Measurements from ENCODE around the gene OLFML1. TPM values are rescaled to one million over a fixed set of nuclear protein-coding genes. Genes with fewer than 3 reads are reported as not detected.

The OLFML1 gene
- total RNA-seq, 3 donors from 2014 or later, result 4.6 to 11.9 (median 4.6) TPM

GRCh38 chr11:7538466-7539454 lies 53.5 kb downstream of the OLFML1 start:
- TF ChIP-seq POLR2AphosphoS5 (IDR thresholded peaks at IDR 0.05) (no peak), CTCF (IDR thresholded peaks at IDR 0.05) (no peak), POLR2A (IDR thresholded peaks at IDR 0.05) (no peak)
- no peaks in the 10 kb centered on the region for H3K27me3 ChIP-seq
- intact Hi-C loops (cut with DNase I; ENCODE audit: low total_unique reads), result no loop called here
- no peaks in the 10 kb centered on the region for H3K36me3 ChIP-seq
- H3K4me3 ChIP-seq, result peak overlapping the region in 1 of 3 donors; percentile 1
- peak overlapping the region; percentile 15 to 34 for H3K27ac ChIP-seq
- no peak for DNase-seq (ENCODE audit: low spot score in 2 of 2)
- H3K9me3 ChIP-seq, result no peaks in the 10 kb centered on the region
- no peaks in the 10 kb centered on the region for H3K4me1 ChIP-seq

GRCh38 chr11:7540830-7541555 lies 55.7 kb downstream of the OLFML1 start:
- H3K4me1 ChIP-seq, result no peaks in the 10 kb centered on the region
- H3K9me3 ChIP-seq, result no peaks in the 10 kb centered on the region
- H3K27me3 ChIP-seq, result no peaks in the 10 kb centered on the region
- no peak overlapping the region for H3K27ac ChIP-seq
- no peak for DNase-seq (ENCODE audit: low spot score in 2 of 2)
- H3K36me3 ChIP-seq, result no peaks in the 10 kb centered on the region
- no peak overlapping the region for H3K4me3 ChIP-seq
- intact Hi-C loops (cut with DNase I; ENCODE audit: low total_unique reads), result no loop called here
- TF ChIP-seq POLR2AphosphoS5 (IDR thresholded peaks at IDR 0.05) (no peak), CTCF (IDR thresholded peaks at IDR 0.05) (no peak), POLR2A (IDR thresholded peaks at IDR 0.05) (no peak)

GRCh38 chr11:7543302-7543701 lies 58.0 kb downstream of the OLFML1 start:
- TF ChIP-seq POLR2A (IDR thresholded peaks at IDR 0.05) (no peak), POLR2AphosphoS5 (IDR thresholded peaks at IDR 0.05) (no peak), CTCF (IDR thresholded peaks at IDR 0.05) (no peak)
- no peak overlapping the region for H3K27ac ChIP-seq
- no peaks in the 10 kb centered on the region for H3K27me3 ChIP-seq
- no peaks in the 10 kb centered on the region for H3K9me3 ChIP-seq
- intact Hi-C loops (cut with DNase I; ENCODE audit: low total_unique reads), result no loop called here
- no peaks in the 10 kb centered on the region for H3K4me1 ChIP-seq
- H3K4me3 ChIP-seq, result no peak overlapping the region
- no peak for DNase-seq (ENCODE audit: low spot score in 2 of 2)
- H3K36me3 ChIP-seq, result no peaks in the 10 kb centered on the region

GRCh38 chr11:7544021-7544420 lies 58.7 kb downstream of the OLFML1 start:
- Histone ChIP-seq H3K36me3 (no peaks in the 10 kb centered on the region), H3K4me3 (no peak overlapping the region), H3K4me1 (no peaks in the 10 kb centered on the region), H3K9me3 (no peaks in the 10 kb centered on the region), H3K27ac (no peak overlapping the region), H3K27me3 (no peaks in the 10 kb centered on the region)
- intact Hi-C loops (cut with DNase I; ENCODE audit: low total_unique reads), result no loop called here
- DNase-seq (ENCODE audit: low spot score in 2 of 2), result no peak
- TF ChIP-seq POLR2AphosphoS5 (IDR thresholded peaks at IDR 0.05) (no peak), CTCF (IDR thresholded peaks at IDR 0.05) (no peak), POLR2A (IDR thresholded peaks at IDR 0.05) (no peak)

- Histone ChIP-seq H3K27ac (no peak overlapping the region), H3K27me3 (no peaks in the 10 kb centered on the region), H3K9me3 (no peaks in the 10 kb centered on the region), H3K4me1 (no peaks in the 10 kb centered on the region), H3K4me3 (no peak overlapping the region), H3K36me3 (no peaks in the 10 kb centered on the region)
- DNase-seq (ENCODE audit: low spot score in 2 of 2), result no peak
- intact Hi-C loops (cut with DNase I; ENCODE audit: low total_unique reads), result no loop called here
- TF ChIP-seq CTCF (IDR thresholded peaks at IDR 0.05), result no peak
- TF ChIP-seq POLR2AphosphoS5 (IDR thresholded peaks at IDR 0.05), result no peak
- no peak for TF ChIP-seq POLR2A (IDR thresholded peaks at IDR 0.05)
Observed at GRCh38 chr11:7545611-7546010, 60.3 kb downstream of the OLFML1 start.

All from breast epithelium (tissue), 4 donors.